Measurements from ENCODE around the gene CYP1A1. TPM values are rescaled to one million over a fixed set of nuclear protein-coding genes. Genes with fewer than 3 reads are reported as not detected.

The CYP1A1 gene
- total RNA-seq, 8 experiments from 2014 or later: 0.21 to 3.8 (median 0.73) TPM; not detected in 1

DNA sequence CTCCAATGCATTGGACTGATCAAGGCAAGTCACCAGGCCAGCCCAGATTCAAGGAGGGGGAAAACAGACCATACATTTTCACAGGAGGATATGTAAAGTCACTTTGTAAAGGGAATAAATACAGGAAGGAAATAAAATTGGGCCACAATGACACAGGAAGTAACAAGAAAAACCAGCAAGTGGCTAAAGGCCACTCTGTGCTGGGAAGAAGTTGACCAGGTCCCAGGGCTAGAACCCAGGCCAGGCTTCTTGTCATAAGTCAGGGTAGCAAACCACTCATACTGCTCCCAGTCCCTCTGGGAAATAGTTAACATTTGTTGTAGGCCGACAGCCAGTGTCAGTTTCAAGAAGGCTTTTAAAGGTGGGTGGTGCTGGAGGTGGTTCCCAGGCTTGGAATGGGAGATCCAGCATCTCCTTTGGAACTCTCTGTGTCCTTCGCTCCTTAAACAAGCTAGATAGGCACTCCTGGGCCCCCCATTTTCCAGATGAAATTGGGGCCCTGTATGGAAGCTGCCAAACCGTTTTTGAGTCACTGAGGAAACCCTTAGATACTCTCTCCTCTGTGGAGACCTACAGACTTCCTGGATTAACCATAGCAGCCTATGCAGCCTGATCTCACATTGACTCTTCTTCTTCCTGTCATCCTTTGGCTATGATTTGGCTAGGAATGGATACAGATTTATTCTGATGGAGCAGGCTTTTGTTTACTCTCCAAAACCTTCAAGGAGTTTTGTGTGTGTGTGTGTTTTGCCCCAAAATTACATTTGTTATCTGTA is 14.8 kb downstream of the CYP1A1 start:
- no peak overlapping the region for H3K27ac ChIP-seq
- in situ Hi-C loops (cut with MboI; ENCODE audit: low pct_unique_long_range_greater_than_20kb in 2 of 9, low sequenced_read_pairs in 9 of 9, unreplicated experiment in 9 of 9): no loop called here
- no peak overlapping the region for H3K4me3 ChIP-seq
- H3K4me1 ChIP-seq (replicated peaks in 1 of 2): no peaks in the 10 kb centered on the region
- 16 to 100% (median 48%) methylated on average over 1 to 3 of the region's 3 CpGs; no CpG with 5 or more reads in 4 of the 10 experiments for WGBS, 10 experiments
- no peak for ATAC-seq (replicated peaks in 6 of 8)

DNA sequence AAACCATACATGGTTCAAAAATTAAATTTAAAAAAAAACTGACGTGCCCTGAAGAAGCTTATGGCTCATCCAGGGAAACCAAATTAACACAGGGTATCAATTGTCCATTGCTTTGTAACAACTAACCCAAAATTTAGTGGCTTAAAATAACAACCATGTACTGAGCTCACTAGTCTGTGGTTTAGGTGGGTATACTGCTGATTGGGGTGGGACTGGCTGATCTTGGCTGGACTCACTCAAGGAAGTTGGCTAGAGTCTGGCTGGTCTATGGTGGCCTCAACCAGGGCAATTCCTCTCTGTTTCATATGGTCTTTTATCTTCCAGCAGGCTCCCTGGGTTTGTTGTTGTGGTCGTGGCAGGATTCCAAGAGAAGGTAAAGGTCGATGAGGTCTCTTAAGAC is 15.4 kb downstream of the CYP1A1 start:
- in situ Hi-C loops (cut with MboI; ENCODE audit: low pct_unique_long_range_greater_than_20kb in 2 of 9, low sequenced_read_pairs in 9 of 9, unreplicated experiment in 9 of 9): no loop called here
- WGBS, 10 experiments: 6 to 80% (median 33%) methylated on average over 1 to 3 of the region's 3 CpGs; no CpG with 5 or more reads in 1 of the 10 experiments

DNA sequence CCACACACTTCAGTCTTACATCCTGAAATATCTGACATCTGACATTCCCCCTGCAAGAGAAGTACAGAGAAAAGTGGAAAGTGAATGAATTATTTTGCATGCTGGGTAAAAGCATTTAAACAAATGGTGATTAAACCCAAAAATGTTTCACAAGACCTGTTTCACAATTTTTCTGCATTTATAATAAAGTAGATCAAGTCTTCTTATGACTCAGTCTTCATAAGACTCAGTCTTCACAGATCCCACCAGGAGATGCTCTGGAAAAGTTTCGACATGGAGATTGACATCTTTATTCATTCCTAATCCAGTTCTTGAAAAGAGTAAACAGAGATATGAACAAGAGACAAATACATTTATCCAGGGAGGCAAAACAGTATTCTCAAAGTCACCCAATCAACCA is 16.3 kb downstream of the CYP1A1 start:
- peak in 2 of 8 experiments; percentile 38 to 45 for ATAC-seq (replicated peaks in 6 of 8)
- H3K27ac ChIP-seq: no peak overlapping the region
- no peaks in the 10 kb centered on the region for H3K4me1 ChIP-seq (replicated peaks in 1 of 2)
- no peak overlapping the region for H3K4me3 ChIP-seq
- in situ Hi-C loops (cut with MboI; ENCODE audit: low pct_unique_long_range_greater_than_20kb in 2 of 9, low sequenced_read_pairs in 9 of 9, unreplicated experiment in 9 of 9): no loop called here
- 0 to 67% (median 45%) methylated on average over 1 of the region's 1 CpG for WGBS, 10 experiments

More for the DNA sequence above, 15.4 kb downstream of the CYP1A1 start:
- Histone ChIP-seq H3K4me3 (no peak overlapping the region), H3K27ac (no peak overlapping the region), H3K4me1 (replicated peaks in 1 of 2) (no peaks in the 10 kb centered on the region)
- ATAC-seq (replicated peaks in 6 of 8): no peak

DNA sequence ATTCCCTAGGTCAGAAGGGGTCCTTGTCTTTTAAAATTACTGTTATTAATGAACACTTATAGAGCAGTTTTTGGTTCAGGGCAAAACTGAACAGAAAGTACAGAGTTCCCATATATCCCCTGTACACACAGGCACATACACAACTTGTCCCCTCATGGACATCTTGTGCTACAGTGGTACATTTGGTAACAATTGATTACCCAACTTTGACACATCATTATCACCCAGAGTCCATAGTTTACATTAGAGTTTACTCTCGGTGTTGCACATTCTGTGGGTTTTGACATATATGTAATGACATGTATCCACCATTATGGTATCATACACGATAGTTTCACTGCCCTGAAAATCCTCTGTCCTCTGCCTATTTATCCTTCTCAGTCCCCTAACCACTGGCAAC is 28.5 kb downstream of the CYP1A1 start:
- H3K4me1 ChIP-seq (replicated peaks in 1 of 2): peaks cover 10 to 18% of the 10 kb centered on the region in 2 donors
- no peak for ATAC-seq (replicated peaks in 6 of 8)
- H3K4me3 ChIP-seq: peak overlapping the region in 3 of 5 donors; percentile 69 to 82 (median 74)
- in situ Hi-C loops (cut with MboI; ENCODE audit: low pct_unique_long_range_greater_than_20kb in 2 of 9, low sequenced_read_pairs in 9 of 9, unreplicated experiment in 9 of 9): no loop called here
- H3K27ac ChIP-seq: no peak overlapping the region
- 6 to 100% (median 67%) methylated on average over 1 to 2 of the region's 2 CpGs; no CpG with 5 or more reads in 1 of the 10 experiments for WGBS, 10 experiments

DNA sequence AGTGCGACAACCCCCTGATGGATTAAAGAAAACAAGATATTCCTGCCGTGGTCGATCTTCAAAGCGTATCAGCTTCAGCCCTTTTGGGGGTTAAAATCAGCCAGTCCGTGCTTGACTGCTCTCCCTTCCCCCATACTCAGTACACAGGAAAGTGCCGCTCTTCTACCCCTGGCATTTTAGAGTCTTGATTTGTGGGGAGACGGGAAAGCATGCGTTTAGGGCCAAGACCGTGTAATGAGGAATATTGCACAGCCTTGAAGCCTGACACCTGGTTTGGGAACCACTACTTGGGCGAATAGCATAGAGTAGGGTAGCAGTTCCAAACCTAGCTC is 29.0 kb downstream of the CYP1A1 start:
- 0 to 10% (median 1%) methylated on average over 1 to 10 of the region's 10 CpGs; no CpG with 5 or more reads in 2 of the 10 experiments for WGBS, 10 experiments
- Histone ChIP-seq H3K4me1 (replicated peaks in 1 of 2) (peaks cover 10 to 18% of the 10 kb centered on the region in 2 donors), H3K4me3 (peak overlapping the region; percentile 69 to 98 (median 79)), H3K27ac (peak overlapping the region; percentile 91 to 97)
- no peak for ATAC-seq (replicated peaks in 6 of 8)
- in situ Hi-C loops (cut with MboI; ENCODE audit: low pct_unique_long_range_greater_than_20kb in 2 of 9, low sequenced_read_pairs in 9 of 9, unreplicated experiment in 9 of 9): no loop called here

DNA sequence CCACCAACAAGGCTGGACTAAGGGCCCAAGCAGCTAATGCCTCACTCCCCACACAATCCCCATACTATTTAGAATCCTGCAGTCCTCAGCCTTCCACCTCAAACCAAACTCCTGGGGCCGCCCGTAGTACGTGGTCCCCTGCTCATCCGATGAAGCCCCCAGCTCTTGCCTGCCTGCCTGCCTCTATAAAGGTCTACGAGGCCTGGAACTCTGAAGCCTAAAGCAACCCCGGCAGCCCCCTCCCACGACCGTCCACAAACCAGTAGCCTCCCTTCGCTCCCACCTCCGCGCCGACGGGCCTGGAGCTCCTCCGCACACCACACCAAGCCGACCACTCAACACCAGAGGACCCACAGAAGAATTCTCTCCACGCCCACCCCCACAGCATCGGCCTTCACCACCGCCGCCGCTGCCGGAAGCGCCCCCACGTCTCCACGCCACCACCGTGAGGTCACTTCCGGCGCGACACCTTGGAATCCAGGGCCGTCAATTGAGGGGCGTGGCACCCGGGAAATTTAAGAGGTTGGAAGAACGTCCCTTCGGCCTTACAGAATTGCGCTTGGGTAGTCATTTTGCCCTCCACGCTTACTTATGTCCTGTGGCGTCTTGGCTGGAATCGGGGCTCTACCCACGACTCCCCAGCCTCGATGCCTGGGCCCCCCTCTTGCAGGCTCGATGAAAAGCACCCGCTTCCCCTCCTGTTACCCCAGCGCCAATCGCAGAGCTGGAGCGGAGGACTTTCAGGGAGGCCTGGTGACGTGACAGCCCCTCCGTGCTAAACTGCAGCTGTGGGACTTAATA is 29.5 kb downstream of the CYP1A1 start, which contains the start of gene EDC3:
Gene EDC3 (minus strand): TSS at position 428 of the 801 bp plus-strand sequence. CDS start 20,900 bp downstream, outside the sequence.
- WGBS, 10 experiments: 0% methylated on average over 1 to 6 of the region's 46 CpGs; no CpG with 5 or more reads in 5 of the 10 experiments
- H3K4me1 ChIP-seq (replicated peaks in 1 of 2): peaks cover 10 to 18% of the 10 kb centered on the region in 2 donors
- in situ Hi-C loops (cut with MboI; ENCODE audit: low pct_unique_long_range_greater_than_20kb in 2 of 9, low sequenced_read_pairs in 9 of 9, unreplicated experiment in 9 of 9): no loop called here
- H3K4me3 ChIP-seq: peak within 1 kb of the TSS; percentile 69 to 98 (median 79)
- peak within 1 kb of the TSS; percentile 91 to 97 for H3K27ac ChIP-seq
- peak; percentile 97 to 99 (median 98) for ATAC-seq (replicated peaks in 6 of 8)

DNA sequence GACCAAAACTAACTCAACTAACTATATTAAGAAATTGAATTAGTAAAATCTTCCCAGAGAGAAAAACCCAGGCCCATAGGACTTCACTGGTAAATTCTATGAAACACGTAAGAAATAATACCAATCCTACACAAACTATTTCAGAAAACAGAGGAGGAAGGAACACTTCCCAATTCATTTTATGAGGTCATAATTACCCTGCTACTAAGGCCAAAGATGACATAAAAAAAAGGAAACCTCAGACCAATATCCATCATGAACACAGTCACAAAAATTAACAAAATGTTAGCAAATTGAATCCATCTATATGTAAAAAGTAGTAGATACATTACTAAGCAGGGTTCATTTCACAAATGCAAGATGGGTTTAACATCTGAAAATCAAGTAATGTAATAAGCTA is 33.0 kb downstream of the CYP1A1 start:
- 40 to 100% (median 90%) methylated on average over 1 of the region's 1 CpG; no CpG with 5 or more reads in 2 of the 10 experiments for WGBS, 10 experiments
- Histone ChIP-seq H3K4me3 (no peak overlapping the region), H3K27ac (no peak overlapping the region), H3K4me1 (replicated peaks in 1 of 2) (peaks cover 10 to 18% of the 10 kb centered on the region in 2 donors)
- ATAC-seq (replicated peaks in 6 of 8): no peak
- in situ Hi-C loops (cut with MboI; ENCODE audit: low pct_unique_long_range_greater_than_20kb in 2 of 9, low sequenced_read_pairs in 9 of 9, unreplicated experiment in 9 of 9): no loop called here

DNA sequence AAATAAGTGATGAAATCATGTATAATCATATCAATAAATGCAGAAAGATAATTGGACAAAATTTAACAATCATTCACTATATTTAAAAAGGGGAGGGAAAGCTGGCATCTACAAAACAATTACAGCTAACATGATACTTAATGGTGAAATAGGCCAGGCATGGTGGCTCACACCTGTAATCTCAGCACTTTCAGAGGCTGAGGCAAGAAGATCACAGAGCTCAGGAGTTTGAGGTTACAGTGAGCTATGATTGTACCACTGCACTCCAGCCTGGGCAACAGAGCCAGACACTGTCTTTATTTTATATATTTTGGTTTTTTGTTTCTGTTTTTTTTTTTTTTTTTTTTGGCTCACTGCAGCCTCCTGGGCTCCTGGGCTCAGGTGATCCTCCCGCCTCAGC is 41.6 kb downstream of the CYP1A1 start:
- 100% methylated on average over 1 of the region's 1 CpG; no CpG with 5 or more reads in 7 of the 10 experiments for WGBS, 10 experiments
- no peak for ATAC-seq (replicated peaks in 6 of 8)
- in situ Hi-C loops (cut with MboI; ENCODE audit: low pct_unique_long_range_greater_than_20kb in 2 of 9, low sequenced_read_pairs in 9 of 9, unreplicated experiment in 9 of 9): no loop called here

DNA sequence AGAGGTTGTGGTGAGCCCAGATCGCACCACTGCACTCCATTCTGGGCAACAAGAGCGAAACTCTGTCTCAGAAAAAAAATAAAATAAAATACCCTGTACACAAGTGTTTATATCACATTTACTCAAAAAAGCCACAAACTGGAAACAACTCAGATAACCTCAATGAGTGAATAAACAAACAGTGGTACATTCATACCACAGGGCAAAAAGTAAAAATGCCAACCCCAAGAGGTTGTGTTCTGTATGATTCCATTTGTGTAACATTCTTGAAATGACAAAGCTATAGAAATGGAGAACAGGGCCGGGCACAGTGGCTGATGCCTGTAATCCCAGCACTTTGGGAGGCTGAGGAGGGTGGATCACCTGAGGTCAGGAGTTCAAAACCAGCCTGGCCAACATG is 42.4 kb downstream of the CYP1A1 start:
- no peak for ATAC-seq (replicated peaks in 6 of 8)
- H3K4me3 ChIP-seq: no peak overlapping the region
- in situ Hi-C loops (cut with MboI; ENCODE audit: low pct_unique_long_range_greater_than_20kb in 2 of 9, low sequenced_read_pairs in 9 of 9, unreplicated experiment in 9 of 9): no loop called here
- no peaks in the 10 kb centered on the region for H3K4me1 ChIP-seq (replicated peaks in 1 of 2)
- no peak overlapping the region for H3K27ac ChIP-seq
- 40 to 100% (median 100%) methylated on average over 1 to 3 of the region's 3 CpGs; no CpG with 5 or more reads in 3 of the 10 experiments for WGBS, 10 experiments

More for the DNA sequence above, 41.6 kb downstream of the CYP1A1 start:
- Histone ChIP-seq H3K4me1 (replicated peaks in 1 of 2) (no peaks in the 10 kb centered on the region), H3K4me3 (no peak overlapping the region), H3K27ac (no peak overlapping the region)

DNA sequence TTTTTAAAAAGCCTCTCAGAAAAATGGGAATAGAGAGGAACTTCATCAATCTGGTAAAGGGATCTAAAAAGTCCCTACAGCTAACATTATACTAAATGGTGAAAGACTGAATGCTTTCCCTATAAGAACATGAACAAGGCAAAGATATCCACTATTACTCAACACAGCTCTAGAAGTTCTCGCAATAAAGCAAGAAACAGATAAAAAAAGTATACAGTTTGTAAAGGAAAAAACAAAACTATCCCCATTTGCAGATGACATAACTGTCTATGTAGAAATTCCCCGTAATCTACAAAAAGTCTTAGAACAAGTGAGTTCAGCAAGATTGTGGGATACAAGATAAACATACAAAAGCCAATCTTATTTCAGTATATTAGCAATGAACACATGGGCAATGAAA is 44.9 kb downstream of the CYP1A1 start:
- in situ Hi-C loops (cut with MboI; ENCODE audit: low pct_unique_long_range_greater_than_20kb in 2 of 9, low sequenced_read_pairs in 9 of 9, unreplicated experiment in 9 of 9): no loop called here
- Histone ChIP-seq H3K27ac (no peak overlapping the region), H3K4me3 (no peak overlapping the region), H3K4me1 (replicated peaks in 1 of 2) (no peaks in the 10 kb centered on the region)
- ATAC-seq (replicated peaks in 6 of 8): no peak
- WGBS, 10 experiments: 89 to 100% (median 94%) methylated on average over 1 to 2 of the region's 2 CpGs

DNA sequence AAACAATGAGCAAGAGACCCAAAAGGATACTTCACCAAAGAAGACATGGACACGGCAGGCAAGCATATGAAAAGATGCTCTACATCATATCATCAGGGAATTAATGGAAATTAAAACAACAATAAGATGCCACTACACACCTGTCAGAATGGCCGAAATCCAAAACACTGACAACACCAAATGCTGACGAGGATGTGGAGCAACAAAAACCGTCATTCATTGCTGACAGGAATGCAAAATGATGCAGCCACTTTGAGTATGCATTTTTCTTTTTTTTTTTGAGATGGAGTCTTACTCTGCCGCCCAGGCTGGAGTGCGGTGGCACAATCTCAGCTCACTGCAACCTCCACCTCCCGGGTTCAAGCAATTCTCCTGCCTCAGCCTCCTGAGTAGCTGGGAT is 48.5 kb downstream of the CYP1A1 start:
- no peak for ATAC-seq (replicated peaks in 6 of 8)
- no peak overlapping the region for H3K27ac ChIP-seq
- WGBS, 10 experiments: 40 to 100% (median 86%) methylated on average over 1 to 7 of the region's 7 CpGs; no CpG with 5 or more reads in 2 of the 10 experiments
- H3K4me1 ChIP-seq (replicated peaks in 1 of 2): no peaks in the 10 kb centered on the region
- in situ Hi-C loops (cut with MboI; ENCODE audit: low pct_unique_long_range_greater_than_20kb in 2 of 9, low sequenced_read_pairs in 9 of 9, unreplicated experiment in 9 of 9): no loop called here
- no peak overlapping the region for H3K4me3 ChIP-seq

DNA sequence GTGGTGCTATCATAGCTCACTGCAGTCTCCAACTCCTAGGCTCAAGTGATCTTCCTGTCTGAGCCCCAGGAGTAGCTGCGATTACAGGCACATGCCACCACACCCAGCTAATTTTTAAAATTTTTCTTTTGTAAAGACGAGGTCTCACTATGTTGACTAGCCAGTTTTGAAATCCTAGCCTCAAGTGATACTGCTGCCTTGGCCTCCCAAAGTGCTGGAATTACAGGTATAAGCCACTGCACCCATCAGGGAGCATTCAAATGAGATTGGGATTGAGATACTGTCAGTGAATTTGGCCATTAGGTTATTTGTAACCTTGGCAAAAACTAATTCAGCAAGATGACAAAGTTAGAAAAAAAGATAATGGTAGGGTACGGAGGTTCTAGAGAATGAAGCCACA is 51.2 kb downstream of the CYP1A1 start:
- no peak overlapping the region for H3K27ac ChIP-seq
- in situ Hi-C loops (cut with MboI; ENCODE audit: low pct_unique_long_range_greater_than_20kb in 2 of 9, low sequenced_read_pairs in 9 of 9, unreplicated experiment in 9 of 9): no loop called here
- H3K4me3 ChIP-seq: no peak overlapping the region
- WGBS, 10 experiments: 83 to 100% (median 96%) methylated on average over 1 to 3 of the region's 3 CpGs
- ATAC-seq (replicated peaks in 6 of 8): no peak
- no peaks in the 10 kb centered on the region for H3K4me1 ChIP-seq (replicated peaks in 1 of 2)

DNA sequence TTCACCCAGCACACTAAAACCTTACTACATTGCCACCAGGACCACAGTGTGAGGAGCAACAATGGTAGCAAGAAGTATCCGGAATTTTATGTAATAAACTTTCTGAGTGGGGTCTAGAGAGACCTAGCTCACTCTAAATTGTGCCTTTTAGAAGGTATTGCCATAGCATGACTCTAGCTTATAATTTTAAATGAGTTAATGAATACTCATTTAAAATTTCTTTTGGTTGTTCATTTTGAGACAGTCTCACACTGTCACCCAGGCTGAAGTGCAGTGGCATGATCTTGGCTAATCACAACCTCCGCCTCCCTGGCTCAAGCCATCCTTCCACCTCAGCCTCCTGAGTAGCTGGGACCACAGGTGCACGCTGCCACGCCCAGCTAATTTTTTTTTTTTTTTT is 55.7 kb downstream of the CYP1A1 start:
- H3K4me3 ChIP-seq: no peak overlapping the region
- no peaks in the 10 kb centered on the region for H3K4me1 ChIP-seq (replicated peaks in 1 of 2)
- no peak overlapping the region for H3K27ac ChIP-seq
- 81 to 100% (median 93%) methylated on average over 1 to 3 of the region's 4 CpGs; no CpG with 5 or more reads in 2 of the 10 experiments for WGBS, 10 experiments
- in situ Hi-C loops (cut with MboI; ENCODE audit: low pct_unique_long_range_greater_than_20kb in 2 of 9, low sequenced_read_pairs in 9 of 9, unreplicated experiment in 9 of 9): no loop called here
- no peak for ATAC-seq (replicated peaks in 6 of 8)

Measured in motor neuron (in vitro differentiated cells).